ENCODE results near the gene TSPAN9. TPM values are rescaled to one million over a fixed set of nuclear protein-coding genes. Genes with fewer than 3 reads are reported as not detected.

TSPAN9 gene
- total RNA-seq, 2 experiments from 2014 or later = 0.15 TPM; not detected in 1

GRCh38 chr12:3259973-3260372, 182.8 kb downstream of the TSPAN9 start:
- CTCF ChIA-PET = interaction anchor here (2.6 kb wide), 1 partner anchor 16 kb away, joined by 9 read pairs; no protein-coding TSS in a partner anchor
- no peak for DNase-seq
- Mint-ChIP-seq H3K4me3 (no peak overlapping the region), H3K36me3 (ENCODE audit: low read depth) (no peaks in the 10 kb centered on the region), H3K27ac (no peak overlapping the region), H3K4me1 (no peaks in the 10 kb centered on the region), H3K27me3 (no peaks in the 10 kb centered on the region), H3K9me3 (no peaks in the 10 kb centered on the region)
- POLR2A ChIA-PET = no interaction called here

- CTCF ChIA-PET = interaction anchor here (0.7 to 2.6 kb wide), 2 partner anchors 14 to 42 kb away, joined by 3 to 9 read pairs; no protein-coding TSS in a partner anchor
- Mint-ChIP-seq H3K27me3 (no peaks in the 10 kb centered on the region), H3K9me3 (no peaks in the 10 kb centered on the region), H3K4me3 (no peak overlapping the region), H3K4me1 (no peaks in the 10 kb centered on the region), H3K27ac (no peak overlapping the region), H3K36me3 (ENCODE audit: low read depth) (no peaks in the 10 kb centered on the region)
- POLR2A ChIA-PET = interaction anchor here (0.6 kb wide), 1 partner anchor 123 kb away, joined by 3 read pairs; no protein-coding TSS in a partner anchor
- no peak for DNase-seq
Observed at GRCh38 chr12:3261782-3262359, 184.7 kb downstream of the TSPAN9 start.

- POLR2A ChIA-PET = interaction anchor here (0.6 kb wide), 1 partner anchor 124 kb away, joined by 3 read pairs; no protein-coding TSS in a partner anchor
- H3K36me3 Mint-ChIP-seq (ENCODE audit: low read depth) = no peaks in the 10 kb centered on the region
- CTCF ChIA-PET = interaction anchor here (2.6 kb wide), 1 partner anchor 13 kb away, joined by 9 read pairs; no protein-coding TSS in a partner anchor
- H3K27me3 Mint-ChIP-seq = no peaks in the 10 kb centered on the region
- H3K9me3 Mint-ChIP-seq = no peaks in the 10 kb centered on the region
- no peak overlapping the region for H3K27ac Mint-ChIP-seq
- H3K4me1 Mint-ChIP-seq = no peaks in the 10 kb centered on the region
- no peak for DNase-seq
- no peak overlapping the region for H3K4me3 Mint-ChIP-seq
Observed at GRCh38 chr12:3262470-3262869, 185.3 kb downstream of the TSPAN9 start.

GRCh38 chr12:3263282-3263681, 186.1 kb downstream of the TSPAN9 start:
- no peaks in the 10 kb centered on the region for H3K36me3 Mint-ChIP-seq (ENCODE audit: low read depth)
- no peak overlapping the region for H3K27ac Mint-ChIP-seq
- no peaks in the 10 kb centered on the region for H3K9me3 Mint-ChIP-seq
- ChIA-PET POLR2A (no interaction called here), CTCF (no interaction called here)
- H3K27me3 Mint-ChIP-seq = no peaks in the 10 kb centered on the region
- H3K4me3 Mint-ChIP-seq = no peak overlapping the region
- no peaks in the 10 kb centered on the region for H3K4me1 Mint-ChIP-seq
- DNase-seq = no peak

GRCh38 chr12:3263939-3264922, 187.1 kb downstream of the TSPAN9 start:
- H3K9me3 Mint-ChIP-seq = no peaks in the 10 kb centered on the region
- ChIA-PET POLR2A (no interaction called here), CTCF (no interaction called here)
- H3K4me3 Mint-ChIP-seq = no peak overlapping the region
- no peaks in the 10 kb centered on the region for H3K27me3 Mint-ChIP-seq
- no peaks in the 10 kb centered on the region for H3K36me3 Mint-ChIP-seq (ENCODE audit: low read depth)
- H3K27ac Mint-ChIP-seq = no peak overlapping the region
- H3K4me1 Mint-ChIP-seq = no peaks in the 10 kb centered on the region
- no peak for DNase-seq

GRCh38 chr12:3265406-3265805, 188.2 kb downstream of the TSPAN9 start:
- POLR2A ChIA-PET = no interaction called here

GRCh38 chr12:3266638-3267037, 189.5 kb downstream of the TSPAN9 start:
- no peak for DNase-seq
- H3K36me3 Mint-ChIP-seq (ENCODE audit: low read depth) = no peaks in the 10 kb centered on the region
- H3K9me3 Mint-ChIP-seq = no peaks in the 10 kb centered on the region
- H3K4me1 Mint-ChIP-seq = no peaks in the 10 kb centered on the region
- POLR2A ChIA-PET = no interaction called here
- H3K27ac Mint-ChIP-seq = no peak overlapping the region
- CTCF ChIA-PET = interaction anchor here (0.8 to 1.4 kb wide), 3 partner anchors 9 to 11 kb away, joined by 3 to 9 read pairs (median 3); no protein-coding TSS in a partner anchor
- H3K4me3 Mint-ChIP-seq = no peak overlapping the region
- no peaks in the 10 kb centered on the region for H3K27me3 Mint-ChIP-seq

More at GRCh38 chr12:3265406-3265805, 188.2 kb downstream of the TSPAN9 start:
- no peak for DNase-seq
- Mint-ChIP-seq H3K9me3 (no peaks in the 10 kb centered on the region), H3K4me1 (no peaks in the 10 kb centered on the region), H3K27ac (no peak overlapping the region), H3K27me3 (no peaks in the 10 kb centered on the region), H3K36me3 (ENCODE audit: low read depth) (no peaks in the 10 kb centered on the region), H3K4me3 (no peak overlapping the region)
- CTCF ChIA-PET = interaction anchor here (0.7 kb wide), 1 partner anchor 10 kb away, joined by 3 read pairs; no protein-coding TSS in a partner anchor

- Mint-ChIP-seq H3K4me3 (no peak overlapping the region), H3K4me1 (no peaks in the 10 kb centered on the region), H3K27ac (no peak overlapping the region), H3K36me3 (ENCODE audit: low read depth) (no peaks in the 10 kb centered on the region), H3K27me3 (no peaks in the 10 kb centered on the region), H3K9me3 (no peaks in the 10 kb centered on the region)
- ChIA-PET POLR2A (no interaction called here), CTCF (interaction anchor here (0.8 to 1.4 kb wide), 3 partner anchors 8 to 12 kb away, joined by 3 to 9 read pairs (median 3); no protein-coding TSS in a partner anchor)
- DNase-seq = no peak
Observed at GRCh38 chr12:3267690-3268089, 190.5 kb downstream of the TSPAN9 start.

GRCh38 chr12:3269594-3269993, 192.4 kb downstream of the TSPAN9 start:
- Mint-ChIP-seq H3K4me3 (no peak overlapping the region), H3K9me3 (no peaks in the 10 kb centered on the region), H3K36me3 (ENCODE audit: low read depth) (no peaks in the 10 kb centered on the region), H3K27ac (no peak overlapping the region), H3K27me3 (no peaks in the 10 kb centered on the region), H3K4me1 (no peaks in the 10 kb centered on the region)
- DNase-seq = no peak
- ChIA-PET POLR2A (no interaction called here), CTCF (no interaction called here)

- no peak overlapping the region for H3K4me3 Mint-ChIP-seq
- CTCF ChIA-PET = interaction anchor here (0.9 kb wide), 1 partner anchor 47 kb away, joined by 3 read pairs; no protein-coding TSS in a partner anchor
Observed at GRCh38 chr12:3271146-3271545, 194.0 kb downstream of the TSPAN9 start.

GRCh38 chr12:3271639-3272038, 194.5 kb downstream of the TSPAN9 start:
- DNase-seq = no peak
- no peaks in the 10 kb centered on the region for H3K4me1 Mint-ChIP-seq
- no peaks in the 10 kb centered on the region for H3K9me3 Mint-ChIP-seq
- H3K27ac Mint-ChIP-seq = no peak overlapping the region
- ChIA-PET CTCF (no interaction called here), POLR2A (no interaction called here)
- H3K4me3 Mint-ChIP-seq = no peak overlapping the region
- H3K27me3 Mint-ChIP-seq = no peaks in the 10 kb centered on the region
- H3K36me3 Mint-ChIP-seq (ENCODE audit: low read depth) = no peaks in the 10 kb centered on the region

More at GRCh38 chr12:3271146-3271545, 194.0 kb downstream of the TSPAN9 start:
- Mint-ChIP-seq H3K9me3 (no peaks in the 10 kb centered on the region), H3K27me3 (no peaks in the 10 kb centered on the region), H3K27ac (no peak overlapping the region), H3K36me3 (ENCODE audit: low read depth) (no peaks in the 10 kb centered on the region), H3K4me1 (no peaks in the 10 kb centered on the region)
- POLR2A ChIA-PET = no interaction called here
- DNase-seq = no peak

- no peak overlapping the region for H3K4me3 Mint-ChIP-seq
- POLR2A ChIA-PET = no interaction called here
- no peaks in the 10 kb centered on the region for H3K36me3 Mint-ChIP-seq (ENCODE audit: low read depth)
- no peak overlapping the region for H3K27ac Mint-ChIP-seq
- no peak for DNase-seq
- H3K27me3 Mint-ChIP-seq = no peaks in the 10 kb centered on the region
- H3K9me3 Mint-ChIP-seq = no peaks in the 10 kb centered on the region
- H3K4me1 Mint-ChIP-seq = no peaks in the 10 kb centered on the region
- CTCF ChIA-PET = interaction anchor here (2.0 kb wide), 1 partner anchor 79 kb away, joined by 5 read pairs; no protein-coding TSS in a partner anchor
Observed at GRCh38 chr12:3272958-3273357, 195.8 kb downstream of the TSPAN9 start.

- DNase-seq = no peak
- H3K4me1 Mint-ChIP-seq = no peaks in the 10 kb centered on the region
- H3K9me3 Mint-ChIP-seq = no peaks in the 10 kb centered on the region
- H3K27ac Mint-ChIP-seq = no peak overlapping the region
- ChIA-PET CTCF (interaction anchor here (2.0 kb wide), 1 partner anchor 78 kb away, joined by 5 read pairs; no protein-coding TSS in a partner anchor), POLR2A (no interaction called here)
- H3K27me3 Mint-ChIP-seq = no peaks in the 10 kb centered on the region
- no peak overlapping the region for H3K4me3 Mint-ChIP-seq
- no peaks in the 10 kb centered on the region for H3K36me3 Mint-ChIP-seq (ENCODE audit: low read depth)
Observed at GRCh38 chr12:3273409-3273853, 196.3 kb downstream of the TSPAN9 start.
